ENCODE results near the gene ADARB2.

Gene ADARB2

DNA sequence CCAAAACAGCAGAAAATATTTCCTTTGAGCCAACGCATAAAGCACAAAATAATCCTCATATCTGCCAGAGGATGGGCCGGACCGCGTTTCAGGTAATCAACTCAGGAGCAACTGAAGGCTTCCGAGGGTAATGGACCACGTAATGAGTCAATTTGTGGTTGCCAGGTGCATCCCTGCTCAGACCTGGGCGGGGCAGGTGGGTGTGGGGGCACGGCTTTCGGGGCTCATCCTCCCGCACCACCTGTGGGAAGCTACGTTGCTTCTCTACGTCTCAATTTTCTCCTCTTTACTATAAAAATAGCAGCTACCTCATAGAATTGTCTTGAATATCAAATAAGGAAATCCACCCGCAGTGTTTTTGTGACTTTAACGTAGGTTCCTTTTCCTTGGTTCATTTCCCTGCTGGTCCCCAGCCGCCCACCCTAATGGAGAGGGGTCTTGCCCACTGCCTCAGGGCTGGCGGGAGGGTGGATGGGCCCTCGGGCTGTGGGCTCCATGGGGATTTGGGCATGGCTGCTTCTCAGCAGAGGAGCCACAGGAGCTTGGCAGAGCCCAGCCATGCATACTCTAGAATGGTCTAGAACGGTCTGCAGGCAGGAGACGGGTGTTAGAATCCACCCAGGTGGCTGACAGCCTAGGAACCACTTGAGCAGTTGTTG lies 324.7 kb downstream of the ADARB2 start:
- DNase-seq (ENCODE audit: low read depth), result no peak
- TF ChIP-seq, protein P1, sequence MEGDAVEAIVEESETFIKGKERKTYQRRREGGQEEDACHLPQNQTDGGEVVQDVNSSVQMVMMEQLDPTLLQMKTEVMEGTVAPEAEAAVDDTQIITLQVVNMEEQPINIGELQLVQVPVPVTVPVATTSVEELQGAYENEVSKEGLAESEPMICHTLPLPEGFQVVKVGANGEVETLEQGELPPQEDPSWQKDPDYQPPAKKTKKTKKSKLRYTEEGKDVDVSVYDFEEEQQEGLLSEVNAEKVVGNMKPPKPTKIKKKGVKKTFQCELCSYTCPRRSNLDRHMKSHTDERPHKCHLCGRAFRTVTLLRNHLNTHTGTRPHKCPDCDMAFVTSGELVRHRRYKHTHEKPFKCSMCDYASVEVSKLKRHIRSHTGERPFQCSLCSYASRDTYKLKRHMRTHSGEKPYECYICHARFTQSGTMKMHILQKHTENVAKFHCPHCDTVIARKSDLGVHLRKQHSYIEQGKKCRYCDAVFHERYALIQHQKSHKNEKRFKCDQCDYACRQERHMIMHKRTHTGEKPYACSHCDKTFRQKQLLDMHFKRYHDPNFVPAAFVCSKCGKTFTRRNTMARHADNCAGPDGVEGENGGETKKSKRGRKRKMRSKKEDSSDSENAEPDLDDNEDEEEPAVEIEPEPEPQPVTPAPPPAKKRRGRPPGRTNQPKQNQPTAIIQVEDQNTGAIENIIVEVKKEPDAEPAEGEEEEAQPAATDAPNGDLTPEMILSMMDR (conservative IDR thresholded peaks at IDR 0.05; ENCODE audit: control insufficient read depth, insufficient read depth, low read depth, low read length), result no peak

DNA sequence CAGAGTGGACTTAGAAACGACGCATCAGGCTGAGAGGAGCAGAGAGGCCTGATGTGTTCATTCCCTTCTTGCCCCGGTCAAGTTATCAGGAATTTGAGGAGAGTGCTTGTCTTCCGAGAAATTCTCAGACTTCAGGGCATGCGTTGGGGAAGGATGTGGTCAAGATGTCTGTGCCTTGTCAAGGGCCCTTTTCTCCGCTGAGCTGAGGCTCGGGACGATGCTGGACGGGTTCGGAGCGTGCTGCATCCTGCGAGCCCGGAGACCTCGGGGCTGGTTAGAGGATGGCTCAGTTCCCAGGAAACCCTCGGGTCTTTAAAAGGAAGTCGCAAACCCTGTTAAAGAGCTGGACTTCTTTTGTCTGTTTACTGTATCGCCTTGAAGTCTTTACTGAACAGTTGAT lies 325.4 kb downstream of the ADARB2 start:
- TF ChIP-seq, protein P1 (conservative IDR thresholded peaks at IDR 0.05; ENCODE audit: control insufficient read depth, insufficient read depth, low read depth, low read length), result no peak
- no peak for DNase-seq (ENCODE audit: low read depth)
- no peak overlapping the region for H3K4me3 ChIP-seq (ENCODE audit: control insufficient read depth, low read depth, low read length)

More for the DNA sequence above, 324.7 kb downstream of the ADARB2 start:
- H3K4me3 ChIP-seq (ENCODE audit: control insufficient read depth, low read depth, low read length), result no peak overlapping the region

DNA sequence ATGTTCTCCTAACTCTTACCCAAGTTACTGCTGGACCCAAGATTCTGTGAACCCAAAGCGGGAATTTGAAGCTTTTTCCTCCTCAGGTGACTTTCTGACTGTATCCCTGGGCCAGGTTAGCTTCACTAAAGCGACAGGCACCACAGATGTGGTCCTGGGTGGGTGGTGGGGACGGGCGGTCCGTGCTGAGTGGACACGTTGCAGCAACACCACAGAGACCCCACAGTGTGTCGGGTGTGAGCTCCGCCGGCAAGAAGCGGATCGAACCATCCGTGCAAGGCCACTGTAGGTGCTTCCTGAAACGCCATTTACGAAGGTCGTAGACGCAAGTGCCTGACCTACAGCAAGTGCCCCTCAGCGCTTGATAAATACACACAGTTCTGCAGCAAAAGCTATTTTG lies 325.9 kb downstream of the ADARB2 start:
- no peak overlapping the region for H3K4me3 ChIP-seq (ENCODE audit: control insufficient read depth, low read depth, low read length)
- no peak for DNase-seq (ENCODE audit: low read depth)
- TF ChIP-seq, protein P1 (conservative IDR thresholded peaks at IDR 0.05; ENCODE audit: control insufficient read depth, insufficient read depth, low read depth, low read length), result no peak

DNA sequence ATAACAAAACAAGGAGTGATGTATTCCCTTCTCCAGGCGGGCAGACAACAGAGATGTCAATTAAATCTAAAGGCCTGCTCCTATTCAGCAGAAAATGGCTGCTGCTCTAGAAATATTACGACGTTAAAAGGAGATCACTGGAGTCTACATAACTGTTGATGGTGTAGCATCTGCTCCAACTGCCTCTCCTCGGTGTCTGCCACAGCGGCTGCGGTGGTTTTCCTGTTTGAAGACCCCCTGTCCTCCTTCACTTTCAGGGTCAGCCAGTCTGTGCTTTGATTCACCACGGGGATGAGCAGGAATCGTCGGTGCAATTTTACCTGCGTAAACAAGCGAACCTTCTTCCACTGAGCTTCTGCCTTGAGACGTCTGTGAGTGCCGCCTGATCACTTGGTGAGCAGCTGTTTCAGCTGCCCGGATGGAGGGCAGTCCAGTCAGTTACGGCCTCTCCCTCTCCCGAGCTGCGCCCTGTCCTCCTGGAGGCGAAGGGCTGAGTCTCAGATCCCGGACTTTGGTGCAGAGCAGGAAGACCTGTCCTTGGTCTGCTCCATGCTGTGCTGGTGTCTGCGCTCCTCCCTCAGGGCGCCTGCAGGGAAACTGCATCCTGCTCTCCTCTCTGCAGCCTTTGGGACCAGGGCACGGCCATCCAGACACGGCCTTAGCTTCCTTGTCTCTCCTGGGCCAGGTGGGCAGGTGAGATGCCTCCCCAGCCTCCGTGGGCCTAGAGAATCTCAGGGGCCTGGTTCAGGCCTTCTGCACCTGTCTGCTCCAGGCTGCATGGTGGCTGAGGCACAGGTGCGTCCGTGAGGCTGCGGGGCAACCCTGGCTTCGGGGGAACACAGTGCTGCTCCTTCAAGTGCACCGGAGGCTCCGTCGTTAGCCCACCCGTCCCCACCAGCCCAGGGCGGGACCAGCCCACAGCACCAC lies 326.6 kb downstream of the ADARB2 start:
- DNase-seq (ENCODE audit: low read depth), result no peak
- TF ChIP-seq, protein P1 (conservative IDR thresholded peaks at IDR 0.05; ENCODE audit: control insufficient read depth, insufficient read depth, low read depth, low read length), result no peak
- H3K4me3 ChIP-seq (ENCODE audit: control insufficient read depth, low read depth, low read length), result no peak overlapping the region

DNA sequence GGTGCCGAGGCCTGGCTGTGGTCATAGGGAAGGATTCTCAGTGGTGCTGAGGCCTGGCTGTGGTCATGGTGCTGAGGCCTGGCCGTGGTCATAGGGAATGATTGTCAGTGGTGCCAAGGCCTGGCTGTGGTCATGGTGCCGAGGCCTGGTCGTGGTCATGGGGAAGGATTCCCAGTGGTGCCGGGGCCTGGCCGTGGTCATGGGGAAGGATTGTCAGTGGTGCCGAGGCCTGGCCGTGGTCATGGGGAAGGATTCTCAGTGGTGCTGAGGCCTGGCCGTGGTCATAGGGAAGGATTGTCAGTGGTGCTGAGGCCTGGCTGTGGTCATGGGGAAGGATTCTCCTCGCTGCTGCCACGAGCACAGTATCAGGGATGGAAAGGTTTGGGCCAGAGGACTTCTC lies 327.3 kb downstream of the ADARB2 start:
- TF ChIP-seq, protein P1 (conservative IDR thresholded peaks at IDR 0.05; ENCODE audit: control insufficient read depth, insufficient read depth, low read depth, low read length), result no peak
- H3K4me3 ChIP-seq (ENCODE audit: control insufficient read depth, low read depth, low read length), result no peak overlapping the region
- no peak for DNase-seq (ENCODE audit: low read depth)

DNA sequence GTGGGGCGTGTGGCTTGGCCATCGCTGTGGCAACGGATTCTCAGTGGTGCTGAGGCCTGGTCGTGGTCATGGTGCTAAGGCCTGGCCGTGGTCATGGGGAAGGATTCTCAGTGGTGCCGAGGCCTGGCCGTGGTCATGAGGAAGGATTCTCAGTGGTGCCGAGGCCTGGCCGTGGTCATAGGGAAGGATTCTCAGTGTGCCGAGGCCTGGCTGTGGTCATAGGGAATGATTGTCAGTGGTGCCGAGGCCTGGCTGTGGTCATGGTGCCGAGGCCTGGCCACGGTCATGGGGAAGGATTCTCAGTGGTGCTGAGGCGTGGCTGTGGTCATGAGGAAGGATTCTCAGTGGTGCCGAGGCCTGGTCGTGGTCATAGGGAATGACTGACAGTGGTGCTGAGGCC lies 327.9 kb downstream of the ADARB2 start:
- DNase-seq (ENCODE audit: low read depth), result no peak
- TF ChIP-seq, protein P1 (conservative IDR thresholded peaks at IDR 0.05; ENCODE audit: control insufficient read depth, insufficient read depth, low read depth, low read length), result no peak
- no peak overlapping the region for H3K4me3 ChIP-seq (ENCODE audit: control insufficient read depth, low read depth, low read length)

Data from fibroblast of mammary gland (primary cell).